SK-N-SH treated with all-trans-retinoic acid at 6 μM for 48 hours (cell line): Measurements from ENCODE around the gene CALY.

Source experiments
- ATAC-seq: fragments of 200-7000 bp; cut with Tn5 transposase; 3 replicates; pipeline ENCODE4 v1.9.1; 2020; ENCODE audit warnings: mild to moderate bottlenecking, moderate library complexity
- ARNTL ChIP-seq: fragments of 450-650 bp; formaldehyde crosslinking; IDR thresholded peaks from 2 replicates; pipeline ENCODE4 v1.5.0; 2020; ENCODE audit warnings: low read depth, mild to moderate bottlenecking, moderate library complexity, borderline replicate concordance
- BACH2 ChIP-seq: fragments of 250-450 bp; sonication (Bioruptor Pico); IDR thresholded peaks from 2 replicates; pipeline ENCODE4 v1.9.0; 2021; ENCODE audit warnings: mild to moderate bottlenecking, borderline replicate concordance
- ESRRG ChIP-seq: fragments of 250-450 bp; sonication (Bioruptor Pico); IDR thresholded peaks from 2 replicates; pipeline ENCODE4 v1.6.1; 2021; ENCODE audit warnings: mild to moderate bottlenecking
- GLIS3 ChIP-seq: fragments of 250-450 bp; sonication (Bioruptor Pico); IDR thresholded peaks from 2 replicates; pipeline ENCODE4 v1.5.0; 2020; ENCODE audit warnings: mild to moderate bottlenecking, moderate library complexity
- ISL1 ChIP-seq: fragments of 250-450 bp; sonication (Bioruptor Pico); IDR thresholded peaks from 2 replicates; pipeline ENCODE4 v2.1.2; 2022; ENCODE audit warnings: mild to moderate bottlenecking, moderate library complexity
- OSR1 ChIP-seq: fragments of 250-450 bp; sonication (Bioruptor Pico); IDR thresholded peaks from 2 replicates; pipeline ENCODE4 v1.8.0; 2022; ENCODE audit warnings: moderate library complexity, mild to moderate bottlenecking, inconsistent platforms
- PPARA ChIP-seq: fragments of 250-450 bp; sonication (Bioruptor Pico); IDR thresholded peaks from 2 replicates; pipeline ENCODE4 v1.5.0; 2020; ENCODE audit warnings: mild to moderate bottlenecking, borderline replicate concordance
- RARB ChIP-seq: fragments of 250-450 bp; sonication (Bioruptor Pico); IDR thresholded peaks from 2 replicates; pipeline ENCODE4 v1.8.0; 2021; ENCODE audit warnings: mild to moderate bottlenecking, moderate library complexity
- SNAI2 ChIP-seq: fragments of 250-450 bp; sonication (Bioruptor Pico); IDR thresholded peaks from 2 replicates; pipeline ENCODE4 v1.5.0; 2020; ENCODE audit warnings: mild to moderate bottlenecking, moderate library complexity
- TCF4 ChIP-seq: fragments of 250-450 bp; sonication (Bioruptor Pico); IDR thresholded peaks from 2 replicates; pipeline ENCODE4 v1.8.0; 2021; ENCODE audit warnings: mild to moderate bottlenecking, moderate library complexity, borderline replicate concordance
- TOX ChIP-seq: fragments of 250-450 bp; sonication (Bioruptor Pico); IDR thresholded peaks from 2 replicates; pipeline ENCODE4 v1.8.0; 2021; ENCODE audit warnings: mild to moderate bottlenecking, moderate library complexity, borderline replicate concordance
- ZC3H10 ChIP-seq: fragments of 250-450 bp; sonication (Bioruptor Pico); IDR thresholded peaks from 2 replicates; pipeline ENCODE4 v1.5.1; 2021; ENCODE audit warnings: mild to moderate bottlenecking, moderate library complexity
- ZNF565 ChIP-seq: fragments of 450-650 bp; formaldehyde crosslinking; conservative IDR thresholded peaks from 2 replicates; pipeline ENCODE4 v1.5.0; 2020; ENCODE audit warnings: low read depth, mild to moderate bottlenecking, moderate library complexity
- ZNF70 ChIP-seq: fragments of 450-650 bp; formaldehyde crosslinking; IDR thresholded peaks from 2 replicates; pipeline ENCODE4 v1.5.0; 2020; ENCODE audit warnings: mild to moderate bottlenecking, moderate library complexity
- ZNF8 ChIP-seq: fragments of 450-650 bp; formaldehyde crosslinking; IDR thresholded peaks from 2 replicates; pipeline ENCODE4 v1.5.0; 2020; ENCODE audit warnings: mild to moderate bottlenecking, moderate library complexity
- TF ChIP-seq, protein P1 (sequence below): fragments of 250-450 bp; sonication (Bioruptor Pico); IDR thresholded peaks from 2 replicates; pipeline ENCODE4 v1.5.1; 2020; ENCODE audit warnings: low read depth, mild to moderate bottlenecking, moderate library complexity
- TF ChIP-seq, protein P2 (sequence below): fragments of 250-450 bp; sonication (Bioruptor Pico); IDR thresholded peaks from 2 replicates; pipeline ENCODE4 v1.8.0; 2020; ENCODE audit warnings: mild to moderate bottlenecking, moderate library complexity, borderline replicate concordance
- TF ChIP-seq, protein P3 (sequence below): fragments of 250-450 bp; sonication (Bioruptor Pico); IDR thresholded peaks from 2 replicates; pipeline ENCODE4 v1.5.1; 2021; ENCODE audit warnings: mild to moderate bottlenecking, moderate library complexity
- TF ChIP-seq, protein P4 (sequence below): fragments of 250-450 bp; sonication (Bioruptor Pico); IDR thresholded peaks from 2 replicates; pipeline ENCODE4 v1.5.0; 2020; ENCODE audit warnings: mild to moderate bottlenecking, moderate library complexity

CALY gene

DNA sequence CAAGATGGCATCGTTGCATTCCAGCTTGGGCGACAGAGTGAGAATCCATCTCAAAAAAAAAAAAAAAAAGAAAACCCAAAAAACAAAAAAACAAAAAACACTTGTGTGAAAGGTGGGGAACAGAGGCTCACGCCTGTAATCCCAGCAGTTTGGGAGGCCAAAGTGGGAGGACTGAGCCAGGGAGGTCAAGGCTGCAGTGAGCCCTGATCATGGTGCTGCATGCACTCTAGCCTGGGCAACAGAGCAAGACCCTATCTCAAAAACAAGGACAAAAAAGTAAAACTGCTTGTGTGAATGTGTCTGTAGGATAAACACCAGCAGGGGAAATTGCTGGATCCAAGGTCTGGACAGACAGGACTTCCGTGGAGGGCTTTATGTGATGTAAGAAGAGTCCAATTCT lies 46.9 kb upstream of the CALY start (continued):
- TF ChIP-seq, protein P1, sequence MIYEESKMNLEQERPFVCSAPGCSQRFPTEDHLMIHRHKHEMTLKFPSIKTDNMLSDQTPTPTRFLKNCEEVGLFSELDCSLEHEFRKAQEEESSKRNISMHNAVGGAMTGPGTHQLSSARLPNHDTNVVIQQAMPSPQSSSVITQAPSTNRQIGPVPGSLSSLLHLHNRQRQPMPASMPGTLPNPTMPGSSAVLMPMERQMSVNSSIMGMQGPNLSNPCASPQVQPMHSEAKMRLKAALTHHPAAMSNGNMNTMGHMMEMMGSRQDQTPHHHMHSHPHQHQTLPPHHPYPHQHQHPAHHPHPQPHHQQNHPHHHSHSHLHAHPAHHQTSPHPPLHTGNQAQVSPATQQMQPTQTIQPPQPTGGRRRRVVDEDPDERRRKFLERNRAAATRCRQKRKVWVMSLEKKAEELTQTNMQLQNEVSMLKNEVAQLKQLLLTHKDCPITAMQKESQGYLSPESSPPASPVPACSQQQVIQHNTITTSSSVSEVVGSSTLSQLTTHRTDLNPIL (CRISPR knock-in tag): no peak
- TF ChIP-seq, protein P2, sequence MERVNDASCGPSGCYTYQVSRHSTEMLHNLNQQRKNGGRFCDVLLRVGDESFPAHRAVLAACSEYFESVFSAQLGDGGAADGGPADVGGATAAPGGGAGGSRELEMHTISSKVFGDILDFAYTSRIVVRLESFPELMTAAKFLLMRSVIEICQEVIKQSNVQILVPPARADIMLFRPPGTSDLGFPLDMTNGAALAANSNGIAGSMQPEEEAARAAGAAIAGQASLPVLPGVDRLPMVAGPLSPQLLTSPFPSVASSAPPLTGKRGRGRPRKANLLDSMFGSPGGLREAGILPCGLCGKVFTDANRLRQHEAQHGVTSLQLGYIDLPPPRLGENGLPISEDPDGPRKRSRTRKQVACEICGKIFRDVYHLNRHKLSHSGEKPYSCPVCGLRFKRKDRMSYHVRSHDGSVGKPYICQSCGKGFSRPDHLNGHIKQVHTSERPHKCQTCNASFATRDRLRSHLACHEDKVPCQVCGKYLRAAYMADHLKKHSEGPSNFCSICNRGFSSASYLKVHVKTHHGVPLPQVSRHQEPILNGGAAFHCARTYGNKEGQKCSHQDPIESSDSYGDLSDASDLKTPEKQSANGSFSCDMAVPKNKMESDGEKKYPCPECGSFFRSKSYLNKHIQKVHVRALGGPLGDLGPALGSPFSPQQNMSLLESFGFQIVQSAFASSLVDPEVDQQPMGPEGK (CRISPR knock-in tag): no peak
- TF ChIP-seq ZNF70 (CRISPR knock-in tag) (no peak), ZNF8 (CRISPR knock-in tag) (no peak), ESRRG (CRISPR knock-in tag) (no peak), TCF4 (CRISPR knock-in tag) (no peak), ZC3H10 (no peak)
- TF ChIP-seq, protein P3, sequence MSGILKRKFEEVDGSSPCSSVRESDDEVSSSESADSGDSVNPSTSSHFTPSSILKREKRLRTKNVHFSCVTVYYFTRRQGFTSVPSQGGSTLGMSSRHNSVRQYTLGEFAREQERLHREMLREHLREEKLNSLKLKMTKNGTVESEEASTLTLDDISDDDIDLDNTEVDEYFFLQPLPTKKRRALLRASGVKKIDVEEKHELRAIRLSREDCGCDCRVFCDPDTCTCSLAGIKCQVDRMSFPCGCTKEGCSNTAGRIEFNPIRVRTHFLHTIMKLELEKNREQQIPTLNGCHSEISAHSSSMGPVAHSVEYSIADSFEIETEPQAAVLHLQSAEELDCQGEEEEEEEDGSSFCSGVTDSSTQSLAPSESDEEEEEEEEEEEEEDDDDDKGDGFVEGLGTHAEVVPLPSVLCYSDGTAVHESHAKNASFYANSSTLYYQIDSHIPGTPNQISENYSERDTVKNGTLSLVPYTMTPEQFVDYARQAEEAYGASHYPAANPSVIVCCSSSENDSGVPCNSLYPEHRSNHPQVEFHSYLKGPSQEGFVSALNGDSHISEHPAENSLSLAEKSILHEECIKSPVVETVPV (CRISPR knock-in tag): no peak

DNA sequence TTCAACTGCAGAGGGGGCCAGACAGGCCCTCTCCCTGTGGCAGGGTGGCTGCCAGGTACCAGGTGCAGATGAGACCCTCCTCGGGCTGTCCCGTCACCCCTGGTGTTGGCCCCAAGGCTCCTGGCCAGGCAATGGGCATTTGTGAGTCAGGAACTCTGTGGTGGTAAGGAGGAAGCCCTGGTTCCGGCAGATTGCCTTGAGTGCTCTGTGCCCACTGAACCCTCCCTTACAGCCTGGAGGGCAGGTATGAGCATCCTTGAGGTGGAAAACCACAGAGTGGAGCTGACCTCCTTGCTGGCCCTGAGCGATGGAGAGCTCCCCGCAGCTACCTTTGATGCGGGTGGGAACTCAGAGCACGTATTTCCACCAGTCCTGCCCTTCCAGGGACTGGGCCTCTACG lies 44.3 kb upstream of the CALY start:
- TF ChIP-seq, protein P1 (CRISPR knock-in tag): no peak
- no peak for TF ChIP-seq ARNTL (CRISPR knock-in tag)
- no peak for TF ChIP-seq ZNF70 (CRISPR knock-in tag)
- TF ChIP-seq TCF4 (CRISPR knock-in tag): no peak
- no peak for TF ChIP-seq RARB
- TF ChIP-seq ISL1 (CRISPR knock-in tag): no peak
- no peak for TF ChIP-seq OSR1 (CRISPR knock-in tag)
- no peak for TF ChIP-seq BACH2 (CRISPR knock-in tag)
- no peak for TF ChIP-seq TOX
- TF ChIP-seq ZNF8 (CRISPR knock-in tag): no peak
- no peak for ATAC-seq

DNA sequence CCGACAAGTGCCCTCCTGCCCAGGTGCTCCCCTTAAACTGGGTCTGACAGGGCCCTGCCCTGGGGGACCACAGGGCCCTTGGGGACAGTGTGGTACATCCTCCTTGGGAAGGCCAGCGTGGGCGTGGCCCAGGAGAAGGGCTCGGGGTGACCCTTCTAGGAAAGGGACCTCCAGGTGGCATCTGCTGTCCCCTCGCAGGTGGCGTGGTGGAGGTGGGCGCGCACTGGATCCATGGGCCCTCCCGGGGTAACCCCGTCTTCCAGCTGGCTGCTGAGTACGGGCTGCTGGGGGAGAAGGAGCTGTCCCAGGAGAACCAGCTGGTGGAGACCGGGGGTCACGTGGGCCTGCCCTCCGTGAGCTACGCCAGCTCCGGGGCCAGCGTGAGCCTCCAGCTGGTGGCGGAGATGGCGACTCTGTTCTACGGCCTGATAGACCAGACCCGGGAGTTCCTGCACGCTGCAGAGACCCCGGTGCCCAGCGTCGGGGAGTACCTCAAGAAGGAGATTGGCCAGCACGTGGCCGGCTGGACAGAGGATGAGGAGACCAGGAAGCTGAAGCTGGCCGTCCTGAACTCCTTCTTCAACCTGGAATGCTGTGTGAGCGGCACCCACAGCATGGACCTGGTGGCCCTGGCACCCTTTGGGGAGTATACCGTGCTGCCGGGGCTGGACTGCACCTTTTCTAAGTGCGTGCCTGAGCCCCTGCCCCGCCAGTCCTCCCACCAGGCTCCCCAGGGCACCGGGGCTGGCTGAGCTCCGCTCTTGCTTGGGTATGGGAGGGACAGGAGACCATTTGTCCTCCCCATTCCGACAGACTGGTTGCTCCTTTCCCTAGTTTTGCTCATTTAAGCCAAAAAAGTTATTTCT lies 43.3 kb upstream of the CALY start:
- TF ChIP-seq GLIS3 (CRISPR knock-in tag) (no peak), SNAI2 (no peak), BACH2 (CRISPR knock-in tag) (no peak), ZNF565 (CRISPR knock-in tag) (no peak), TOX (no peak), PPARA (CRISPR knock-in tag) (no peak), ARNTL (CRISPR knock-in tag) (no peak), ZNF70 (CRISPR knock-in tag) (no peak), ISL1 (CRISPR knock-in tag) (no peak), ESRRG (CRISPR knock-in tag) (no peak), ZC3H10 (no peak)
- TF ChIP-seq, protein P4, sequence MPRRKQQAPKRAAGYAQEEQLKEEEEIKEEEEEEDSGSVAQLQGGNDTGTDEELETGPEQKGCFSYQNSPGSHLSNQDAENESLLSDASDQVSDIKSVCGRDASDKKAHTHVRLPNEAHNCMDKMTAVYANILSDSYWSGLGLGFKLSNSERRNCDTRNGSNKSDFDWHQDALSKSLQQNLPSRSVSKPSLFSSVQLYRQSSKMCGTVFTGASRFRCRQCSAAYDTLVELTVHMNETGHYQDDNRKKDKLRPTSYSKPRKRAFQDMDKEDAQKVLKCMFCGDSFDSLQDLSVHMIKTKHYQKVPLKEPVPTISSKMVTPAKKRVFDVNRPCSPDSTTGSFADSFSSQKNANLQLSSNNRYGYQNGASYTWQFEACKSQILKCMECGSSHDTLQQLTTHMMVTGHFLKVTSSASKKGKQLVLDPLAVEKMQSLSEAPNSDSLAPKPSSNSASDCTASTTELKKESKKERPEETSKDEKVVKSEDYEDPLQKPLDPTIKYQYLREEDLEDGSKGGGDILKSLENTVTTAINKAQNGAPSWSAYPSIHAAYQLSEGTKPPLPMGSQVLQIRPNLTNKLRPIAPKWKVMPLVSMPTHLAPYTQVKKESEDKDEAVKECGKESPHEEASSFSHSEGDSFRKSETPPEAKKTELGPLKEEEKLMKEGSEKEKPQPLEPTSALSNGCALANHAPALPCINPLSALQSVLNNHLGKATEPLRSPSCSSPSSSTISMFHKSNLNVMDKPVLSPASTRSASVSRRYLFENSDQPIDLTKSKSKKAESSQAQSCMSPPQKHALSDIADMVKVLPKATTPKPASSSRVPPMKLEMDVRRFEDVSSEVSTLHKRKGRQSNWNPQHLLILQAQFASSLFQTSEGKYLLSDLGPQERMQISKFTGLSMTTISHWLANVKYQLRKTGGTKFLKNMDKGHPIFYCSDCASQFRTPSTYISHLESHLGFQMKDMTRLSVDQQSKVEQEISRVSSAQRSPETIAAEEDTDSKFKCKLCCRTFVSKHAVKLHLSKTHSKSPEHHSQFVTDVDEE (CRISPR knock-in tag): no peak
- TF ChIP-seq, protein P2 (CRISPR knock-in tag): no peak
- TF ChIP-seq, protein P1 (CRISPR knock-in tag): no peak
- no peak for ATAC-seq
